Activated T-helper 1 cell treated with anti-CD3 and anti-CD28 coated beads, Interleukin-2, amount 50 U/mL, for 16 hours (primary cell): ENCODE results near the gene TOM1L2.

Experiments
- DNase-seq, 2 donors: peaks; one replicate each; pipeline ENCODE4 v3.0.0-alpha.2; 2020; ENCODE audit warnings: low read depth in 1 of 2, low spot score in 1 of 2

The TOM1L2 gene

DNA sequence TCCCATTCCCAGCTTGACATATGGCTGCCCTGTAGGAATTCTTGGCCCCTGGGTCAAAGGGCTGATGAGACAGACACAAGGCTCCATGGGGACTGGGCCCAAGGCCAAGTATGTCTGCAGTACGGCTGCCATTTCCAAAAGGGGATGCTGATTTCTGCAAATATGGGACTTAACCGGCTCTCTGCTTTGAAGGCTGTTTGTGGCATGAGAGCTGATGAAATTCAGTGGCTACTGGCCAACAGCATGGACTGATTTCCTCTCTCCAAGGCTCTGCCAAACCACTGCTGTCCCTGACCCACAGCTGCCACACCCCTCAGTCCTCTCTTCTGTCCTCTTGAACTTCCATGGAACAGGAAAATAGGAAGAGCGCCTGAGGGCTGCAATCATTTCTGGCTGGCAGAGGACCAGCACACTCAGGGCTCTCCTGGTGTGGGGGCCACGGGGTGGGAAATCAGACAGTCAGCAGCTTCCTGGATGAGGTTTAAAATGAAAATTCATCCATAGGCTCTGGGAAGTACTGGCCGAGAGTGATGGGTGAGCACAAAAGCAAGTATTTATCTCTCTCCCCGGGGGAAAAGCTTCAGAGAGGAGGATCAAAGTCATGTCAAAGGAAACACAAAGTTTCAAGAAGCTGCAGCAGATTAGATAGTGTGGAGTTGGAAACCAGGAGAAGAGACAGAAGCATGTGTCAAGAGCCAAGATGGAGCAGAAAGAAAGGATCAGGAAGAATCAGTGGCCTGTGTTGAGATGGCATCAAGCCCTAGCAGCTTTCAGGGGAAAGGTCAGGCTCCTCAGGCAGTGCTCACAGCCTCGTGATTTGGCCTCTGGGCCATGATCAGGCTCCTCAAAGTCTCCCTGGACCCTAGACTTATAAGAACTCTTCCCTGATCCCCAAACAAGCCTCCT is 71.3 kb downstream of the TOM1L2 start:
- DNase-seq: no peak

DNA sequence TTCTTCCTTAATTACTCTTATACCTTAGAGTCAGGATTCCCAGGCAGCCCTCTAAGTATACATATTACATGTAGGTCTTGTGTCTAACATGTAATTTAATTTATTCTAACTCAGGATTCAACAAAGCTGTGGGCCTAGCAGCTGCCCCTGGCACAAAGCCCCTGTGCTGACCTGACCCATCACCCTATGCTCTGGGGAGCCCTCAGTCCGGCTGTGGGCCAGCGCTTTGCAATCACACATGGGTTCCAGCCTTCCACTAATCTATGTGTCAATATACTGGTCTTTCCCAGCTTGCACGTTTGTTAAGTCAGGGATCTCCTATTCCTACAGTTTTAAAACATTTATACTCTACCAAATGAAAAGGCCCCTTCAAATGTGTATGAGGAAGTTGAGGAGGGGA is 72.7 kb downstream of the TOM1L2 start:
- no peak for DNase-seq

DNA sequence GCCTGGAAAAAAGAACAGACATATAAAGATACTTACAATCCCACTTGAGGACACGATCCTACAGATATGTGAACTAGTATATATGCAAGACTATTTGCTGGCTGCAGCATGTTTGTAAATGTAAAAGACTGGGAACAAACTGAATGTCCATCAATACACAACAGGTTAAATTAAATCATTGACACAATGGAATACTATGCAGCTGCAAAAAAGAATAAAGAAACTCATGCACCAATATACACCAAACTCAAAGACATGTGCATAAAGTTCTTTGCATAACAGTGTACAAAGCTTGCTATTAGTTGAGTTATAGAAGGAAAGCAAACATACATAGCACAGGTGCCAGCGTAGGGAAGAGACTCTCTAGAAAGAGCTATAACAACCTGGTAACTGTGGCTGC is 73.5 kb downstream of the TOM1L2 start:
- no peak for DNase-seq

DNA sequence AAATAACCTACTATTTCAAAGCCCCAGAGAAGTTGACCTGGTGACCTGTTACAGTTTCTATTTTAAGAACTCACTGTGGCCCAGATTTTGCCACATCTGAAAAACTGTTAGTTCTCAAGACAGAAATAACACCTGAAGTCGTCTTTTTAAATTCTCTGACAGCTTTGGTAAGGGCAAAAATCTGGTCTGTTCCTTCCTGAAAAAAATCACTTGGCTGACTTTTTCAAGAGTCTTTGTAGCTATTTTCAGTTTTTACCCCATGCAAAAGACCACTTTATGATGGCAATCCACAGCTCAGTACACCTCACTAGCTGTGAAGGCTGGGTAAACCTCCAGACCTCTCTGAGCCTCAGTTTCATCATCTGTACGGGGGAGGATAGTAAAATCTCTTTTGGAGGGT is 74.8 kb downstream of the TOM1L2 start:
- DNase-seq: no peak

DNA sequence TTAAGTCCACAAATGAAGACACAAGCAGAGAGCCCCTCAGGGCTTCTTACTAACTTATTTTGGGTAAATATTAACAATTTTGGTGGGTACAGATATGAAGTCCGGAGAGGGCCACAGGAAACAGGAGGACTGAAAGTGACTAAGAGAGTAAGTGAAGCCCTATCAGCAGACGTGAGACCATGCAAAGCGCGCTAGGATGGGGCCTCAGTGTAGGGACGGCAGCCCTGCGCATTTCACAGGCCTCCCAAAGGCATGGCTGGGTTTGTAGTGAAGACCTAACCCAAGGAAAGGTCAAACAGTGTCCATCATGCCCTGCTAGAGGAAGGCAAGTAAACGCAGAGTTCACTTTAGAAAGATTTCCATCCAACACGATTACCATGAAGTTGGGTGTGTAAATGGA is 75.5 kb downstream of the TOM1L2 start:
- no peak for DNase-seq

DNA sequence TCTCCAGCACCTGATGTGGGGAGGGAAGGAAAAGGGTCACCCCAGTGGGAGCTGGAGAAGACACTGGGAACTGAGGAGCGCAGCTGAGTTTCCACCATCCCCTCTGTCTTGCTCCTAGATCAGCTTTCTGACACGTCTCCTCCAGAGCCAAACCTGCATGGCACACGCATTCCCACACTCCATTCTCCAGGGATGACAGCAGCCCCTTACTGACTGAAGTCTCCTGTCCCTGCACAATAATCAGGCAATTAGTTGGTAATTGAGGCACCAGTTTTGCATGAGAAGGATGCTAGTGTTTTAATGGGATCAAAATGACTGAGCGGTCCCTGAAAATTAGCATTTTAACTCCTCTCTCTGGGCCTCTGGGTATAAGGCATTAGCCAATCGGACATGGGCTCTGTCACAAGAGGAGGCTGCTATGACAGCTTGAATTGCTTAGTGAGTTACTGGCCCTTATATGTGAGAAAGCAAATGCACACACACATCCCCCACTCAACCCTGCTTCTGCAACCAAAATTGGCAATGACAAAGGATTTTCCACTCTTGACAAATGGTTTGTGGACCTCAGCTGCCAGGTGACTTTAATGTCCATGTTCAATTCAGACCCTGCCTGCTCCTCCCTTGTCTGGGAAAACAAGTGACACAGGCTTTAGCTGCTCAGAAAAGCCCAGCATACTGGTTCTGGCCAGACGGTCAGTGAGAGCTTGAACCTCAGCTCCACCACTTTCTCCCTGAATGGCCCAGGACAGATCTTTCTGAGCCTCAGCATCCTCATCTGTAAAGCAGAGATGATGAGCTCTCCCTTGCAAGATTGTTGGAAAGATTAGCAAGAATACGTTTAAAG is 78.2 kb downstream of the TOM1L2 start:
- no peak for DNase-seq

DNA sequence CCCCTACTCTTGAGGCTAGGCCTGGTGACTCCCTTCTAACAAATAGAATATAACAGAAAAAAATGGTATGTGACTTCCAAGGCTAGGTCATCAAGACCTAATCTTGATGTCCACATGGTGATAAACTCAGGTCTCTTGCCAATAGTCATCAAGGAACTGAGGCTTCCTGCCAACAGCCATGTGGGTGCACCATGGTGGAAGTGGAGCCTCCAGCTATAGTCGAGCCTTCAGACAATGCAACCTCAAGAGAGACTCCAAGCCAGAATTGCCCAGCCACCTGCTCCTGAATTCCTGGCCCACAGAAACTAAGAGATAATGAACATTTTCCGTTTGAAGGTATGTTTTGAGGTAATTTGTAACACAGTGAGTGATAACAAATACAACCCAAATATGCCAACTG is 79.5 kb downstream of the TOM1L2 start:
- DNase-seq: no peak

DNA sequence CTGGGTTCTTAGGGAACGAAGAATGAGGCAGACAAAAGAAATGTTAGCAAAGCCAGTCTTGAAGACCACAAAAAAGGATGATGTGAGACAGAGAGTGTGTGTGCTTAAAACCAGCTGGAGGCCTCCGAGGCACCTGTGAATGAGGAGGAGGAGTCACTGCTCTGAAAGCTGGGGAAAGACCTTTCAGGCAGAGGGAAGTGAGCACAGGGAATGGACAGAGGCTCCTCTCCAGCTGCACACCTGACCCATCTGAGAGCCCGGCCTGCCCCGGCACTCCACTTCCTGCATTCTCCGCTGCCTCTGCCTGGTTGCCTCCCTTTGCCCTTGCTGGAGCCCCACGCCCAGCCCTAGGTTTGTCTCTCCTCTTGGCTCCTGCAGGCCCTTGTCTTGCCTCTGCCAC is 80.2 kb downstream of the TOM1L2 start:
- no peak for DNase-seq

DNA sequence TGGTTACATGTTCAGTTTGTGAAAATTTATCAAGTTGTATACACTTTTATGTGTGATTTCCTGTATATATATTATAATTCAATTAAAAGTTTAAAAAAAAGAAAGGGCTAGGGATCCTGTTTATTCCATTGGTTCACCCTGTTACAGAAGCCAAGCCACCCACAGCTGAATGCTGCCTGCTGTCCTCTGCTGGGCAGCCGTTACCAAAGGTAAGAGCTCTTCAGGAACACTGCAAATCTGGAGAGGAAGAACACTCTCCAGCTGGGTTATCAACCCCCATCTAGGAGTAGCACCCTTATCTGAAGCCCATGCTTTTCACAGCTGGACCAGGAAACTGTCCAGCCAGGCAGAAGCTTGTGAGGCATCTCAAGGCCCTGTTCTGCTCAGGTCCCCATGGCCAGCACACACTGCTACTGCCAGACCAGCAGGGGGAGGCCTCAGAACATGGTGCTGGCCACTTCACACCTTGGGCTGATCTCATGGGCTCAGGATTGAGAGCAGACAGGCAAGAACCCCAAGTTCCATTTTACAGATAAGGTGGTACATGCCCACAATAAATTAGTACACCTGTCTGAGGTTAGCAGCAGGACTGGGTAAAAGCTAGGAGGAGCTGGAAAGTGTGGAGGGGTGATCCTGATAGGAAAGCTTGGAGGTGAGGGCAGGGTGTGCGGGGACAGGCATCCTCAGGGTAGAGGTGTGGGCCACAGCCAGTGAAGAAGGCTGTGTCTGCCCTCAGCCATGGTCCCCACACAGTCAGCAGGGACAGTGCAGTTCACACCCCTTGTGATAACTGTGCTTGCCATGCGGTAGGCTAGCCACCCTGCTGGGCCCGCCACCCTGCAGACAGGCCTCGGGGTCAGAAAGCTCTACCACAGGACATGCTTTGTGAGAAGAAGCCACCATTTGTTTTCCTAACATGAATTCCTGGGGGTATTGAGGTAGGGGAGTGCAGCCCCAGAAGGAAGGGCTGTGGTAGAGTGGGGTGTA is 81.1 kb downstream of the TOM1L2 start:
- peak in 1 of 2 donors; percentile 17 for DNase-seq

DNA sequence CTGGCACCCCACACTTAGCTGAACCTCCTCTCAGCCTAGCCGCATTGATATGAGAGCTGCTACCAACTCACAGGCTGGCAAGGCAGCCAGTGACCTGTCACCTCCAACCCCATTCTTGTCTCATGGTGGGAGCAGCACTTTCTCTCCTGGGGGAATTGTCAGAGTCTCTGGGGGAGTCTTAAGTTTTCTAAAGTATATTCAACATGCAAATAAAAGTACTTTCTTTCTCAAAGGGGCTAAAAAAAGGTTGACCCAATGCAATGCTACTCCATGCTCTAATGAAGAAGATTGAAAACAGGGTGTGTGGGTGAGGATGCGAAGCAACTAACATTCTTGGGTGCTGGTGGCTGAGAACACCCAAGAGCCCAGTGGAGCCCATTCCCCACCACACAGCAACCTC is 82.3 kb downstream of the TOM1L2 start:
- DNase-seq: no peak

DNA sequence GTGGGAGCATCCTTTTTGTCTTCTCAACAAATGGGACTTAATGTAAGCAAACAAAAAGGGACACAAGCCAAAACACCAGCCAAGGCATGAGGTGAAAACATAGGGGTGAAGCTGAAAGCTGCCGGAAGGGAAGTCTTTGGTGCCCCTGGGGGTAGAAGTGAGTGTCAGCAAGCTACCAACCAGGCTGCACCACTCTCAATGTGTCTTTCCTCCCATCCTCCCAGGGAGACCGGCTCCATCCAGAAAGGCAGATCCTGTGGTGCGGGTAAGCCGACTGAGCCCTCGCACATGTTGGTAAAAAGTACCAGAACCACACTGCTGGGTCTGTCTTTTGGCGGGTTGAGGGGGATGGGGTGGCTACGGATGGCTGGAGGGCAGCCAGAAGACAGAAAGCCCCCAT is 83.4 kb downstream of the TOM1L2 start:
- DNase-seq: no peak

DNA sequence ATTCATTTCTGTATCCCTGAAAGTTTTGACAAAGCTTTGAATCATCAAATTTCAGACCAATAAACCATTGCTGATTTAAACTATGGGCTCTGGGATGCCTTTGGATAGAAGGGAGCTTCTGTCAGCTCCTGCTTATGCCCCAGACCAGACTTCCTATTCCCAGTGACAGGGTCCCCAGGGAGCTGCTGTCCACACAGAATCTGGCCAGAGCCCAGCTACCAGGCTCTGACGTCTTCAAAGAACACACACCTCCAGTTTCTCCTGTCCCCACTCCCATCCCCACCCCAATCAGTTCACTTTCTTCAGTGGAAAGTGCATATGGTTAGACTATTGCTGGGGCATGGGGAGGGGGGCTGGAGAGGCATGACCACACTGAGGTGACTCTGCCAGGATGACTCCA is 83.8 kb downstream of the TOM1L2 start:
- no peak for DNase-seq

DNA sequence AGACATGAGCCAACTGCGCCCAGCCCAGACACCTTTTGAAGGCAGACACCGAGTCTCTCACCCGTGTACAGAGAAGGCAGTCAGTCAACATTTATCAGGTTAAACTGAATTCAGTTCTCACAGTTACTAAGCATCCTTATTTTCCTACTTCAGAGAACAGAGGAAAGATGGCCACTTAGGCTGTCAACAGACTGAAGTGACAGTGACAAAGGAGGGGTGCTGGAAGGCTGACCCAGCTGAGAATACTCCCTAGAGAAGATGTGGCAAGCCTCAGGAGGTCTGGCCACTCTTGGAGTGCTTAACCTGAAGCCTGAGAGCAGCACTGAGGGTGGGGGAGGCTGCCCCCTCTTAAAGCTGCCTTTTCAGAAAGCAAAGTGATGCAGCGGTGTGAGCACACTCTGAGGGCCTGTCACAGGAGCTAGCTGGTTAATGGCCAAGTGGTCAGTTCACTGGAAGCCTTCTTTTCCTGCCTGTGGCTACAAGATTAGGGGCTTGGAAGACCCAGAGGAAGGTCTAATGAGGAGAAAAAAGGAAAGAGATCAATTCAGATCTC is 84.4 kb downstream of the TOM1L2 start:
- no peak for DNase-seq

DNA sequence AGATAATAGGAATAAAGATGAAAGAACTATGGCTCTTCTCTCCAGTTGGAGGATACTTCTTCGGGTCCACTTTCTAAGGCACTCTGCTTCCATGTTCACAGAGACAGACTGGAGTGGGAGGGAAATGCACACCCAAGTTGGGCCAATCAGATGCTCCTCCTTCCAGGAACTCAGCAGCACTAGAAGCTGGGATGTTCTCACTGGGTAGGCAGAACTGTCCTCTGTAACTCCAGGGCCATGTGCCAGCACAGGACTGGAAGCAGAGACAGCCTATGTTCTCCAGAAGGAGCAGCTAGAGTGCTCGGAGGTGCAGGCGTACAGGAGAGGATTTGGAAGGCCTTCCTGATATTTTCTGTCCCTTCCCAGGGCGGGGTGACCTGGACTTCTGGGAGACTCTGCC is 85.5 kb downstream of the TOM1L2 start:
- DNase-seq: no peak

DNA sequence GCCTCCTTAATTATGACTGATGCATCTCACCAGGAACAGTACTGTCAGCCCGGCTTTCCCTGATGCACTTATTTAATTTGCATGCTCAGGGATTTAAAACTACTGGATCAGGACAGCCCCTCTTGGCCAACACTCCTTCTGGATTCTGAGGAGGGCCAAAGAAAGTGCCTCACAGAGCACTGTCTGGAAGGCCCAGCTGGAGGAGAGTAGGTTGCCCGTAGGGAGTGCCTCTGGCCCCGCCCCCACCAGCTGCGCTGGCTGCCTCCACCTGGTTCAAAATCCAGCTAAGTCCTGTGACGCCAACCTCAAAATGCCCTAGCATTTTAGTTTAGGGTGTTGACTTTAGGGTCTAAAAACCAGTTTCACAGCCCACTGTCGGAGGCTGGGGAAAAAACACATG is 86.0 kb downstream of the TOM1L2 start:
- DNase-seq: no peak

DNA sequence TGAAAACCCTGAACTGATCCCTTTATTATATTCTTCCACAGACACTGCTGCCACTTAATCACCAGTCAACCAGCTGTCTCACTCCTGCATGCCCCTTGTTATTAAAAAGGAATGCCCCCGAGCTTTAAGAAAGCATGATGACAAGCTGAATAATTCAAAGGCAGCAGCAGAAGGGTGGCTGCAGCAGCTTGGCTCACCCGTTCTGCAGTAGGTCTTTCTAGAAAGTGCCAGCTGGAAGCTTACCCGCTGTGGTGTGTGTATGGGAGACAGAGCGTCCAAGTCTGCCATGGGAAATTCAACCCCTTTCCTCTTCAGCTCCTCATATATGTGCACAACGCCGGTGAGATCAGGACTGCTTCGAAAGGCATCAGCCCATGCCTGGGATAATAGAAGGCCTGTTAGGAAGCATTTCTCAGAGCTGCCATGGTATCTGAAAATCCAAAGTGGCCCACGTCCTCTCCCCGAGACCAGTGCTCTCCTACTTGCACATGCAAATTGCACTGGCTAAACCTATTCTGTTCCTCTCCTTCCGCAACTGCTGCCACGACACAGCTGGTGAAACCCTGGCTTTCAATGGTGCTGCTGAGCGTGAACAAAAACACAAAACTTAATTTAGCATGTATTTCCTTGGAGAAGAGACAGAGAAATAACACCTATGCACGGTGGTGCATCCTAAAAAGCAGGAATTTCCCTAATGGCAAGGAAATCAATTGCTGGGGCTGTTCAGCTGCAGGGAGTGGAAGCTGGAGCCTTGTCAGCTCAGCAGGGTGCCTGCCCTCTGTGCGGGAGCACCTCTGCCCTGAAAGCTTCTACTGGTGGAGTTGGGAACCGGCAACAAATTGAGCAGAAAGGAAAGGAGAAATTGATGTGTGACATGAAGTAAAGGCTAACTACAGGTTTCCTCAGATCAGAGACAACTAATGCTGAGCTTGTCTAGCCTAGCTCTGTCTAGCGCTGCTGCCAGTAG is 87.5 kb downstream of the TOM1L2 start:
- DNase-seq: no peak

DNA sequence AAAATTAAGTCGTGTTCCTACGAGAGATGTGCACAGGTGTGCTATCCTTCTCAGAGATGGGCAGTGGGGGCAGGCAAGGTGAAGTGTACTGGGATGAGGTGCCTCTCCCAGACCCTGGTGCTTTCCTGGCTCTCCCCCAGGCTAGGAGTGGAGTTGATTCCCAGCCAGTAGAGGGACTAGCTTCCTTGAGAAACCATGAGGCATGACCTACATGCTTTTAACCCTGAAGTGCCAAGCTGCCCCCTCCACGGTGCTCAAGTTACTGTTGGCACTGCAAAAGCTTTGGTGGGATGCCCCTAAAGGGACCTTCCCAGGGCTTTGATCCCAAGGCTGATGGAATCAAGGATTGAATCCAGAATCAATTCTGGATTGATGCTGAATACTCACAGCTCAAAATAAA is 88.4 kb downstream of the TOM1L2 start:
- DNase-seq: no peak

DNA sequence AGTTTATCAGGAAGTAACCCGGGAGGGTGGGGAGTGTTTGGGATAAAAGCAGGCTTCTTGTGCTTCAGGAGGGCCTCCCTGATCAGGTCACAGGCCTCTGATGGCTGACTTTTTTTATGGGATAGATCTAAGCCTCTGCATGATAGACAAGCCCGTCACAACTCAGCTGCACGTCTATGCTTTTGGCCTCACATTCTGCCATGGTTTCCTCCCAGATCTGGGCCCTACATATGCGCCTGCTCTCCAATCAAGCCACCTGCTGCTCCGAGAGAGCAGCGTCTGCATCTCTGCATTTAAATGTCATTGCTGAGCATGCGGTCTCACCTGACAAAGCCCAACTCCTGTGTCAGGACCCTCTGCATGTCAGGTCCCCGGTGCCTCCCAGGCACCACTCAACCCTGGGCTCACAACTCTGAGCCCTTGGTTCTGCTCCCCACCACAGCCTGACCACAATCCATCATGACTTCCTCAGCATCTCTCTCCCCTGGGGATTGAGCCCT is 90.1 kb downstream of the TOM1L2 start:
- no peak for DNase-seq

DNA sequence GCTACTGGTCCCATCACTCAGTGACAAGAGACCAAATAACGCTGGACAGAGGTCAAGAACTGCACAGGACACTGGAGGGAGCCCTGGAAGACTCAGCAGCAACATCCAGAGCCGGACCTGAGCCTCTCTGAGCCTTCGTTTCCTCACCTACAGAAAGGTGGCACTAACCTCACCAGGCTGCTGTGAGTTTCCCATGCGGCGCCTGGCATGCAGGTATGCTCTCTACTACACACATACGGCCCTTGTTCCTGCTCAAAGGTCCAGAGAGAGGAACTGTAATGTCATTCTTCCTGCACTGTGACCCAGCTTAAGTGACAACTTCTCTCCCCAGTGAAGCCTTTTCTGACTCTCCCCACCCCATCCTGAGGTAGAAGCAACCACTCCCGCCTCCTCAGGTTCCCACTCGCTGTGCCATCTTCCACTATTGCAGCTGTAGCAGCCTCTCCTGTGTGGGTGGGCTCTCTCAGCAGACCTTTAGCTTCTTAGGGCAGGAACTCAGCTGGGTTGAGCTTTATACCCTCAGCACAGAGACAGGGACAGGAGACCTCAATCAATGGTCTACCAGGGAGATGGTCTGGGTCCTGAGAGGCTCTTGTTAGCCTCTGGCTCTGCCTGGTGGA is 91.5 kb downstream of the TOM1L2 start:
- DNase-seq: no peak
